Karpas-422 (cell line): ENCODE results near the gene SNX2. TPM values are rescaled to one million over a fixed set of nuclear protein-coding genes. Genes with fewer than 3 reads are reported as not detected.

Experiments used
- DNase-seq: peaks from one replicate; pipeline ENCODE4 v3.0.0-alpha.2; 2015
- H2AFZ ChIP-seq: fragments of 200-600 bp; sonication (generic); 2 replicates; pipeline ENCODE4 v1.6.1; 2014; ENCODE audit warnings: antibody characterized with exemption, low read length, mixed read lengths
- H3K27ac ChIP-seq: fragments of 200-600 bp; sonication (generic); 2 replicates; pipeline ENCODE4 v1.5.1; 2014; ENCODE audit warnings: mild to moderate bottlenecking, low read length, moderate library complexity
- H3K27me3 ChIP-seq: fragments of 200-600 bp; sonication (generic); 2 replicates; pipeline ENCODE4 v1.6.1; 2014; ENCODE audit warnings: low read length, mixed read lengths
- H3K36me3 ChIP-seq: fragments of 200-600 bp; sonication (generic); 2 replicates; pipeline ENCODE4 v1.6.1; 2014; ENCODE audit warnings: low read length, mixed read lengths; ENCODE audit not compliant: insufficient read depth
- H3K4me1 ChIP-seq: fragments of 200-600 bp; sonication (generic); 2 replicates; pipeline ENCODE4 v1.6.1; 2014; ENCODE audit warnings: mild to moderate bottlenecking, low read length, mixed read lengths
- H3K4me2 ChIP-seq: fragments of 200-600 bp; sonication (generic); 2 replicates; pipeline ENCODE4 v1.6.1; 2014; ENCODE audit warnings: low read length, low read depth, mild to moderate bottlenecking; ENCODE audit not compliant: poor library complexity, severe bottlenecking
- H3K4me3 ChIP-seq: fragments of 200-600 bp; sonication (generic); 2 replicates; pipeline ENCODE4 v1.5.1; 2014; ENCODE audit warnings: mild to moderate bottlenecking, antibody characterized with exemption, low read length, mixed read lengths
- H3K79me2 ChIP-seq: fragments of 200-600 bp; sonication (generic); 2 replicates; pipeline ENCODE4 v1.6.1; 2014; ENCODE audit warnings: mild to moderate bottlenecking, low read length, mixed read lengths
- H3K9ac ChIP-seq: fragments of 200-600 bp; sonication (generic); 2 replicates; pipeline ENCODE4 v1.6.0; 2014; ENCODE audit warnings: low read length
- H3K9me2 ChIP-seq: fragments of 200-600 bp; sonication (generic), shearing (Covaris generic); replicated peaks from 2 replicates; pipeline ENCODE4 v1.6.0; 2014; ENCODE audit warnings: mild to moderate bottlenecking, low read length, moderate library complexity; ENCODE audit not compliant: insufficient read depth
- H3K9me3 ChIP-seq: fragments of 300-700, 200-600 bp; sonication (generic); 2 replicates; pipeline ENCODE4 v1.6.1; 2014; ENCODE audit warnings: low read length, mixed read lengths
- H4K20me1 ChIP-seq: fragments of 200-600 bp; sonication (generic); 2 replicates; pipeline ENCODE4 v1.6.1; 2014; ENCODE audit warnings: mild to moderate bottlenecking, antibody characterized with exemption, low read length, low read depth; ENCODE audit not compliant: insufficient read depth
- total RNA-seq: library from RNA; depleted of rRNA; stranded (reverse); fragments of >200 nt; shearing (Covaris generic); gene quantifications from 2 replicates; pipeline ENCODE4 v1.2.3, GENCODE V29; 2014; ENCODE audit warnings: low replicate concordance; rRNA removed

The SNX2 gene, protein sequence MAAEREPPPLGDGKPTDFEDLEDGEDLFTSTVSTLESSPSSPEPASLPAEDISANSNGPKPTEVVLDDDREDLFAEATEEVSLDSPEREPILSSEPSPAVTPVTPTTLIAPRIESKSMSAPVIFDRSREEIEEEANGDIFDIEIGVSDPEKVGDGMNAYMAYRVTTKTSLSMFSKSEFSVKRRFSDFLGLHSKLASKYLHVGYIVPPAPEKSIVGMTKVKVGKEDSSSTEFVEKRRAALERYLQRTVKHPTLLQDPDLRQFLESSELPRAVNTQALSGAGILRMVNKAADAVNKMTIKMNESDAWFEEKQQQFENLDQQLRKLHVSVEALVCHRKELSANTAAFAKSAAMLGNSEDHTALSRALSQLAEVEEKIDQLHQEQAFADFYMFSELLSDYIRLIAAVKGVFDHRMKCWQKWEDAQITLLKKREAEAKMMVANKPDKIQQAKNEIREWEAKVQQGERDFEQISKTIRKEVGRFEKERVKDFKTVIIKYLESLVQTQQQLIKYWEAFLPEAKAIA
- 30.6 and 76.2 TPM in 2 replicates for total RNA-seq

DNA sequence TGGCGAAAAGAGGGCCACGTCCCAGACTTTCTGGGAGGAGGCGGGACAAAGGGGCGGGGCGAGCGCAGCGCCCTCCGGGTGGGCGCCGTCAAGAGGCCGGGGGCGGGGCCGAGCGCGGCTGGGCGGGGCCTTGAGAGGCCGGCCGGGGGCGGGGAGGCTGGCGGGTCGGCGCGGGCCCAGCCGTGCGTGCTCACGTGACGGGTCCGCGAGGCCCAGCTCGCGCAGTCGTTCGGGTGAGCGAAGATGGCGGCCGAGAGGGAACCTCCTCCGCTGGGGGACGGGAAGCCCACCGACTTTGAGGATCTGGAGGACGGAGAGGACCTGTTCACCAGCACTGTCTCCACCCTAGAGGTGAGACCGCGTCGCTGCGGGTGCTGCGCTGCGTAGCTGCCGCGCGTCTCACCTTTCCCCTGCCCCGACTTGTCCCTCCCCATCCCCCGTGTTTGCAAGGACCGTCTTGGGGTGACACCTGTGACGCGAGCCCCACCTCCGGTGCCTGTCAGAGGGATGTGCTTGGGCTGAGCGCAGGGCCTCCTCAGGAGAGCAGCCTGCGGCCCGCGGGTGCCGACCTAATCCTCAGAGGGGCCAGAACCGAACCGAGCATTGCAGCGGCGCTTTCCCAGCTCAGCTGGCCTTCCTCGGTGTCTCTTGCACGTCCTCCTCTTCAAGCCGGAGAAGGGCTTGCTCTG is at the start of gene SNX2:
TSS of gene SNX2 (plus strand) at position 220 of the 689 bp plus-strand sequence. CDS start at position 244, 24 bp downstream.
- peak within 1 kb of the TSS; percentile 62 for H3K27ac ChIP-seq
- no peaks in the 10 kb centered on the region for H4K20me1 ChIP-seq
- H3K4me2 ChIP-seq: peak within 1 kb of the TSS; percentile 83
- peak within 1 kb of the TSS; percentile 78 for H3K4me3 ChIP-seq
- H3K9ac ChIP-seq: peak within 1 kb of the TSS; percentile 82
- H3K79me2 ChIP-seq: peaks cover 47% of the 10 kb centered on the region
- no peaks in the 10 kb centered on the region for H3K9me3 ChIP-seq
- peak; percentile 94 for DNase-seq
- no peaks in the 10 kb centered on the region for H3K27me3 ChIP-seq
- H3K9me2 ChIP-seq: no peaks in the 10 kb centered on the region
- H3K4me1 ChIP-seq: peaks cover 27% of the 10 kb centered on the region
- peak within 1 kb of the TSS; percentile 97 for H2AFZ ChIP-seq
- H3K36me3 ChIP-seq: 0 out of 2 replicates have a peak, but pooled peaks cover 4% of the 10 kb centered on the region

DNA sequence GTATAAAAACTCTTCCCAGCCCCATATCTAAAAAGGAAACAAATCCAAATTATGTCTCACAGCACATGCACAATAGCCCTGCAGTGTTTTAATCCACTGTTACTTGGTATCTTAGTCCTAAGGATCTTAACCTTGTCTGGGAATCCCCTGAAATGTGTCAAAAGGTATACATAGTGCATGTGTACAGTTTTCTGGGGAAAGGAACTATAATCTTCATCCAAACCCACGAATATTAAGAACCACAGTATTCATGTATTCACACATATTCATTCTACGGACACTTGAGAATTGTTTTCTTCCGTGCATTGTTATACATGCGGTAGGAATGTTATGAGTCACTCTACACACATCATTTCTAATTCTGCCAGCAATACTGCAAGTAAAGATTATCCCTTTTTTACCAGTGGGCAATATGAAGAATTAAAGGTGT is 47.8 kb upstream of the SNX2 start:
- Histone ChIP-seq H3K27me3 (no peaks in the 10 kb centered on the region), H4K20me1 (no peaks in the 10 kb centered on the region), H3K4me3 (no peak overlapping the region), H2AFZ (no peak overlapping the region), H3K27ac (no peak overlapping the region), H3K9me3 (no peaks in the 10 kb centered on the region), H3K79me2 (no peaks in the 10 kb centered on the region), H3K9me2 (no peaks in the 10 kb centered on the region), H3K36me3 (no peaks in the 10 kb centered on the region), H3K4me2 (no peak overlapping the region), H3K4me1 (no peaks in the 10 kb centered on the region), H3K9ac (no peak overlapping the region)
- no peak for DNase-seq

DNA sequence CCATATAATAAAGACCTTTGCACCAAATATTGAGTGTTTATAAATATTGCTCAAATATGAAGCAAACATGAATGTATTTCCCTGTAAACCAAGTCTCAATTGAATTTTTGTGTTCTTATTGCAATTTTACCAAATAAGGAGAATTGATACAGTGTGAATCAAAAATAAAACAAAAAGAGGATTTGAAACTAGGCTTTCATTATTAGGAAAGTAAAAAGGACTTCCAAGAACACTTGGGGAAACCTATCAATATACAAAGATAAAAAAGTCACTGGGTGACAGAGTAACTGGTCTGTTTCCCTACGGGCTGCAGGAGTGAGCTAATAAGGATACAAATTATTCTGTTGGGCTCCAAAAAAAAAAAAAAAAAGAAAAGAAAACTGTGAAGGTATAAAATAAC is 44.8 kb upstream of the SNX2 start:
- no peak overlapping the region for H3K4me3 ChIP-seq
- no peaks in the 10 kb centered on the region; the same call in 1 of the 2 replicates for H3K9me2 ChIP-seq
- H3K4me2 ChIP-seq: no peak overlapping the region
- H3K36me3 ChIP-seq: no peaks in the 10 kb centered on the region
- no peak overlapping the region for H3K27ac ChIP-seq
- H3K9me3 ChIP-seq: no peaks in the 10 kb centered on the region
- no peak overlapping the region for H3K9ac ChIP-seq
- no peaks in the 10 kb centered on the region for H3K27me3 ChIP-seq
- H3K79me2 ChIP-seq: no peaks in the 10 kb centered on the region
- no peak for DNase-seq
- no peaks in the 10 kb centered on the region for H4K20me1 ChIP-seq
- H2AFZ ChIP-seq: no peak overlapping the region
- no peaks in the 10 kb centered on the region for H3K4me1 ChIP-seq

DNA sequence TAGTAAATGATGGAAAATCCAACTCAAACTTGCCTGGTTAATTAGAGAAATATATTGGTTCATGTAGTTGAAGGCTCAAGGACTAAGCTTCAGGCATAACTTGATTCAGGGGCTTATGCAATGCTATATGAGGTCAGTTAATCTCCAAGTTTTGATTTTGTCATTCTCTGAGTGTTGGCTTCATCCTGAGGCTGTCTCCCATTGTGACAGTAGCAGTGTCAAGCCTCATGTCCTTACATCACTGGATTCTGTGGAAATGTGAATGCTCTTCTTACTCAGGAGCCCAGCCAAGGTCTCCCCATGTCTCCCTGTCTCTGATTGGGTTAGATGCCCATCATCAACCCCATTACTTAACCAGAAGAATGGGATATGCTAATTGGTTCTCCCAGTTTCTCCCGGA is 44.4 kb upstream of the SNX2 start:
- H4K20me1 ChIP-seq: no peaks in the 10 kb centered on the region
- H3K4me1 ChIP-seq: no peaks in the 10 kb centered on the region
- no peak overlapping the region for H2AFZ ChIP-seq
- H3K27me3 ChIP-seq: no peaks in the 10 kb centered on the region
- H3K27ac ChIP-seq: no peak overlapping the region
- H3K79me2 ChIP-seq: no peaks in the 10 kb centered on the region
- H3K36me3 ChIP-seq: no peaks in the 10 kb centered on the region
- H3K9me2 ChIP-seq: no peaks in the 10 kb centered on the region; the same call in 1 of the 2 replicates
- H3K9ac ChIP-seq: no peak overlapping the region
- no peak overlapping the region for H3K4me2 ChIP-seq
- H3K4me3 ChIP-seq: no peak overlapping the region
- no peak for DNase-seq
- H3K9me3 ChIP-seq: no peaks in the 10 kb centered on the region

DNA sequence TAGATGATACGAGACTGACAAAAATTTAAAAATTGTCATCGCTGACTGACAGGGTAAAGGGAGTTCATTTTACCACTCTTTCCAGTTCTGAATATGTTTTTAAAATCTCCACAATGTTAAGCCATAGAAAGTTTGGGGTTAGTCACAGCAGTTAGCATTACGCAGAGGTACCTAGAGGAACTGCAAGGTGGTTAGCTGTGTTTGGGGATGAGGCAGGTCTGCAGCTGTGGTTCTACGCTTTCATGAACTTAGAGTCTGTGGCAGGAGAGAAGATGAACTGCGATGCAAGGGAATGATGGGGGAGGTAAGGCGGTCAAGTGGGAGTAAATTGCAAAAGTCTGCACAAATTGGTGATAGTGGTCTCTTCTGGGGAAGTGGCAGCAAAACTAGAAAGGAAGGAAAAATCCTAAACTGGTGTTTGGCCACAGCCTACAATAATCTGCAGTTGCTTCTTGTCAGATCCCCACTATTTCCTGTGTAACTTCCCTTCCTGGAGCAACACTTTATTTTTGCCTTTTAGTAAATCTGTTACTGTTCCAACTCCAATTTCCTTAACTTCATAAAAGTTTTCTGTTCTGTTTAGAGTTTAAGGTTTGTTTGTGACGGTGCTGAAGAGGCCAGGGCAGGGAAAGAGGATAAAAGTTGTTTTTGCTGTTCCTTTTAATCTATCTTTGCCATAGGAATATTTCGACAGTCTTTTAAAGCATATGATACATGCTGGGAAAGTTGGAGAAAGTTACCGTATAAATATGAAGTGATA is 38.6 kb upstream of the SNX2 start:
- Histone ChIP-seq H3K36me3 (no peaks in the 10 kb centered on the region), H3K4me2 (no peak overlapping the region), H3K79me2 (no peaks in the 10 kb centered on the region), H4K20me1 (no peaks in the 10 kb centered on the region), H3K27ac (no peak overlapping the region), H3K9me2 (no peaks in the 10 kb centered on the region; the same call in 1 of the 2 replicates), H3K27me3 (no peaks in the 10 kb centered on the region), H3K9ac (no peak overlapping the region), H3K9me3 (no peaks in the 10 kb centered on the region), H3K4me1 (no peaks in the 10 kb centered on the region), H3K4me3 (no peak overlapping the region), H2AFZ (no peak overlapping the region)
- DNase-seq: no peak

DNA sequence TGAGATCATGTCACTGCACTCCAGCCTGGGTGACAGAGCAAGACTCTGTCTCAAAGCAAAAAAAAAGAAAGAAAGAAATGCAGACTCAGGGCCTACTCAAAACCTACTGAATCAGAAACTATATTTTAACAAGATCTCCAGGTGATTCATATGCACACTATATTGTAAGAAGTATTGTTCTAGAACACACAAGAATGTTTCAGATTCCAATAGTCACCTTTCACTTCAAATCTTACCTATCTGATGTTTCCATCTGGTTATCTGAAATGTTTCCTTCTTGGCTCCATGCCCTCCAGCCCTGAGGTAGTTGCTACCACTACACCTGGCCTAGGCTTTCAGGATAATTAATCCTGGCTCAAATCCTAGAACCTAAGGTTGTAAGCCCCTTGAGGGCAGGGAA is 36.8 kb upstream of the SNX2 start:
- Histone ChIP-seq H3K9me2 (no peaks in the 10 kb centered on the region; the same call in 1 of the 2 replicates), H3K27ac (no peak overlapping the region), H3K9ac (no peak overlapping the region), H3K4me3 (no peak overlapping the region), H3K4me2 (no peak overlapping the region), H3K9me3 (no peaks in the 10 kb centered on the region), H3K4me1 (no peaks in the 10 kb centered on the region), H3K27me3 (no peaks in the 10 kb centered on the region), H4K20me1 (no peaks in the 10 kb centered on the region), H3K79me2 (no peaks in the 10 kb centered on the region), H3K36me3 (no peaks in the 10 kb centered on the region), H2AFZ (no peak overlapping the region)
- DNase-seq: no peak

DNA sequence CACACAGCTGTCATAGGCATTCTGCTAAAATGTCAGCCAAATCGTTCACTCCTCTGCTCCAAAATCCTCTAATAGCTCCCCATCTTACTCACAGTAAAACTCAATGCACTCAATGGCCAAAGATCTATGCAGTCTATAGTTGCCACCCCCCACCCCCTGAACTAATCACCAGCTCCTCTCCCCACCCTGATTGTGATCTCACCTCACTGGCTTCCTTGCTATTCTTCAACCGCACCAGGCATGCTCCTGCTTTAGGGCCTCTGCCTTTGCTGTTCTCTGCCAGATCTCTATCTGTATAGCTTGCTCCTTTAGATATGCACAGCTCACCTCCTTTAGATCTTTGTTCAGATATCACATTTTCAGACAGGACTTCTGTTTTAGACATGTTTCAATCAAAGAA is 33.2 kb upstream of the SNX2 start:
- Histone ChIP-seq H3K27ac (no peak overlapping the region), H3K36me3 (no peaks in the 10 kb centered on the region), H2AFZ (no peak overlapping the region), H4K20me1 (no peaks in the 10 kb centered on the region), H3K27me3 (no peaks in the 10 kb centered on the region), H3K9me3 (no peaks in the 10 kb centered on the region), H3K4me3 (no peak overlapping the region), H3K9me2 (no peaks in the 10 kb centered on the region), H3K4me1 (no peaks in the 10 kb centered on the region), H3K4me2 (no peak overlapping the region), H3K79me2 (no peaks in the 10 kb centered on the region), H3K9ac (no peak overlapping the region)
- DNase-seq: no peak
